SW480 (cell line): ENCODE data around the gene PSG11.
"Not testable (repeated sequence)": the region's sequence is repeated elsewhere in the genome, so short reads cannot be mapped to it uniquely, and the experiment has no call there.

ENCODE experiments used
- DNase-seq: peaks from one replicate; pipeline ENCODE4 v3.0.0-alpha.2; 2016; ENCODE audit warnings: low spot score

The PSG11 gene

GRCh38 chr19:42988206-42988605 lies 38.1 kb downstream of the PSG11 start:
- DNase-seq = not testable (repeated sequence)

GRCh38 chr19:42985588-42985987 lies 40.7 kb downstream of the PSG11 start:
- no peak for DNase-seq

- DNase-seq = not testable (repeated sequence)
Measured at GRCh38 chr19:42982111-42982510, 44.2 kb downstream of the PSG11 start.

- DNase-seq = not testable (repeated sequence)
Measured at GRCh38 chr19:42971451-42971850, 54.8 kb downstream of the PSG11 start.

- DNase-seq = no peak
Measured at GRCh38 chr19:42965176-42965575, 61.1 kb downstream of the PSG11 start.

GRCh38 chr19:42961119-42961518 lies 65.2 kb downstream of the PSG11 start:
- DNase-seq = no peak
